Muscle of back (tissue), 13 donors: ENCODE results near the gene ALAS2. TPM values are rescaled to one million over a fixed set of nuclear protein-coding genes. Genes with fewer than 3 reads are reported as not detected.
A peak's percentile ranks its signal among the peaks of the same experiment; 100 is the strongest.
"Not testable (repeated sequence)": the region's sequence is repeated elsewhere in the genome, so short reads cannot be mapped to it uniquely, and the experiment has no call there.

ENCODE experiments used
- DNase-seq, 3 donors: peaks; one replicate each; pipeline versions ENCODE4 v3.0.0 to v3.0.0-alpha.2; 2013
- long read RNA-seq, 9 donors: transcript quantifications; one replicate each; lab custom pipeline, GENCODE V29; 2026
- polyA plus RNA-seq, 10 donors: library from polyadenylated mRNA; unstranded; fragments of 120-200 nt; gene quantifications; one replicate each; pipeline ENCODE4 v1.2.1, GENCODE V29; 2013; ENCODE audit not compliant: insufficient read length in 10 of 10

ALAS2 gene
- polyA plus RNA-seq = 100 to 1,000 TPM in 1 of 10 donors, 10 to 100 TPM in 9; 19.2 to 181 (median 34.3) TPM
- long read RNA-seq, donor 1, partial matches to known transcripts = 0 of 8 reads
- long read RNA-seq, donor 1, other reads (novel, unspliced or antisense) = 0 of 8 reads
- long read RNA-seq, donor 2 = 0 reads
- long read RNA-seq, donor 3 = 0 reads
- long read RNA-seq, donor 4, partial matches to known transcripts = 0 of 7 reads
- long read RNA-seq, donor 4, other reads (novel, unspliced or antisense) = 0 of 7 reads
- long read RNA-seq, donor 5, transcript ALAS2-210 (11 exons, 1,940 nt) = major isoform, 12 of 14 reads
- long read RNA-seq, donor 5, partial matches to known transcripts = 0 of 14 reads
- long read RNA-seq, donor 5, other reads (novel, unspliced or antisense) = 0 of 14 reads
- long read RNA-seq, donor 6, transcript ALAS2-210 (11 exons, 1,940 nt) = major isoform, 5 of 7 reads
- long read RNA-seq, donor 6, partial matches to known transcripts = 0 of 7 reads
- long read RNA-seq, donor 6, other reads (novel, unspliced or antisense) = 0 of 7 reads
- long read RNA-seq, donor 7, partial matches to known transcripts = 0 of 4 reads
- long read RNA-seq, donor 7, other reads (novel, unspliced or antisense) = 0 of 4 reads
- long read RNA-seq, donor 8, transcript ALAS2-210 (11 exons, 1,940 nt) = major isoform, 5 of 12 reads
- long read RNA-seq, donor 8, partial matches to known transcripts = 6 of 12 reads
- long read RNA-seq, donor 8, other reads (novel, unspliced or antisense) = 0 of 12 reads
- long read RNA-seq, donor 9, partial matches to known transcripts = 0 of 2 reads
- long read RNA-seq, donor 9, other reads (novel, unspliced or antisense) = 0 of 2 reads

GRCh38 chrX:55030271-55031205, at the start of gene ALAS2:
TSS of gene ALAS2 (minus strand) at chrX:55030977. CDS start at chrX:55026000, 4,977 bp downstream.
- DNase-seq = no peak

- DNase-seq = no peak
Observed at GRCh38 chrX:55074851-55075467, 44.2 kb upstream of the ALAS2 start, which contains the start of gene PAGE2B. TSS of gene PAGE2B (plus strand) at chrX:55075030. CDS start at chrX:55076042, 1,012 bp downstream.

- no peak for DNase-seq
Observed at GRCh38 chrX:55072286-55072685, 41.5 kb upstream of the ALAS2 start.

- not testable (repeated sequence) for DNase-seq
Observed at GRCh38 chrX:55067180-55067579, 36.4 kb upstream of the ALAS2 start.

- DNase-seq = peak; percentile 14 to 55 (median 18)
Observed at GRCh38 chrX:55057675-55058249, 27.0 kb upstream of the ALAS2 start.

- peak in 2 of 3 donors; percentile 14 to 49 for DNase-seq
Observed at GRCh38 chrX:55056820-55057674, 26.3 kb upstream of the ALAS2 start.

- not testable (repeated sequence) for DNase-seq
Observed at GRCh38 chrX:55050599-55050998, 19.8 kb upstream of the ALAS2 start.

- no peak for DNase-seq
Observed at GRCh38 chrX:55041514-55041913, 10.7 kb upstream of the ALAS2 start.

GRCh38 chrX:55039471-55039870, 8.7 kb upstream of the ALAS2 start:
- no peak for DNase-seq

- no peak for DNase-seq
Observed at GRCh38 chrX:55033429-55033828, 2.7 kb upstream of the ALAS2 start.

GRCh38 chrX:55029291-55029690, 1.5 kb downstream of the ALAS2 start:
- no peak for DNase-seq

- no peak for DNase-seq
Observed at GRCh38 chrX:55028611-55029010, 2.2 kb downstream of the ALAS2 start.

GRCh38 chrX:55028040-55028439, 2.7 kb downstream of the ALAS2 start:
- no peak for DNase-seq

- no peak for DNase-seq
Observed at GRCh38 chrX:55026840-55027239, 3.9 kb downstream of the ALAS2 start.

- DNase-seq = no peak
Observed at GRCh38 chrX:55026143-55026542, 4.6 kb downstream of the ALAS2 start.

- DNase-seq = no peak
Observed at GRCh38 chrX:55014897-55015299, 15.9 kb downstream of the ALAS2 start.

GRCh38 chrX:55011294-55011693, 19.5 kb downstream of the ALAS2 start:
- no peak for DNase-seq

GRCh38 chrX:55008571-55009358, 22.0 kb downstream of the ALAS2 start:
- peak in 1 of 3 donors; percentile 20 for DNase-seq

- DNase-seq = peak in 1 of 3 donors; percentile 18
Observed at GRCh38 chrX:55007656-55008055, 23.1 kb downstream of the ALAS2 start.
